HepG2 (cell line): ENCODE measurements around the gene SUPT4H1. TPM values are rescaled to one million over a fixed set of nuclear protein-coding genes. Genes with fewer than 3 reads are reported as not detected.

Experiments used
- ATAC-seq: fragments of 200-7000 bp; cut with Tn5 transposase; 3 replicates; pipeline ENCODE4 v1.9.1; 2020; ENCODE audit warnings: mild to moderate bottlenecking, moderate library complexity
- BruUV-seq: library from RNA; stranded (reverse); fragments of 400-500 nt; replicated peaks from 2 replicates; lab custom pipeline; 2021; lab: Mats Ljungman, UMichigan
- CTCF ChIA-PET: fragments of 300-600 bp; formaldehyde crosslinking; extraction: SDS; loops from one replicate; lab custom pipeline; 2021; ENCODE audit warnings: low total read pairs, inconsistent platforms, low intra/inter-chr PET ratio; lab: Yijun Ruan, JAX
- POLR2A ChIA-PET: fragments of 350-600 bp; sonication (Branson Sonifier 250); formaldehyde crosslinking; loops from one replicate; lab custom pipeline; 2020; ENCODE audit warnings: antibody characterized with exemption, inconsistent platforms; lab: Yijun Ruan, JAX
- DNase-seq: peaks from one replicate; pipeline ENCODE4 v3.0.0-alpha.2; 2015; ENCODE audit warnings: low spot score
- FAIRE-seq: peaks from 3 replicates; lab custom pipeline; 2011; peaks lifted over from hg19 to GRCh38; lab: Jason Lieb, UNC
- H2AFZ ChIP-seq: one replicate; pipeline ENCODE4 v1.6.1; 2011; ENCODE audit warnings: low read length, inconsistent platforms
- H3K27ac ChIP-seq: fragments of 300-600 bp; 3 replicates; pipeline ENCODE4 v1.8.0; 2011; ENCODE audit warnings: mixed run types, mild to moderate bottlenecking, mixed read lengths, low read length, inconsistent platforms; ENCODE audit not compliant: insufficient read depth; ENCODE audit errors: extremely low read length
- H3K27me3 ChIP-seq, 2 experiments: fragments of 200-600 bp in 1 of 2; 2 replicates in 1 of 2; 3 replicates in 1 of 2; pipeline versions ENCODE4 v1.6.0 to v1.8.0; 2011; ENCODE audit warnings: low read length in 2 of 2, mild to moderate bottlenecking in 2 of 2, moderate library complexity in 2 of 2, inconsistent platforms in 1 of 2; ENCODE audit not compliant: insufficient read depth in 2 of 2, control insufficient read depth in 1 of 2
- H3K36me3 ChIP-seq, 2 experiments: fragments of 200-600 bp in 1 of 2; replicated peaks in 1 of 2; 2 replicates in 1 of 2; 3 replicates in 1 of 2; pipeline versions ENCODE4 v1.5.1 to v1.8.0; 2011; ENCODE audit warnings: low read length in 2 of 2, inconsistent platforms in 1 of 2; ENCODE audit not compliant: insufficient read depth in 2 of 2, control insufficient read depth in 1 of 2
- H3K4me1 ChIP-seq: 2 replicates; pipeline ENCODE4 v1.5.1; 2012; ENCODE audit warnings: low read length, inconsistent platforms; ENCODE audit not compliant: insufficient read depth
- H3K4me2 ChIP-seq: 2 replicates; pipeline ENCODE4 v1.6.0; 2011; ENCODE audit warnings: low read depth, low read length, inconsistent platforms
- H3K4me3 ChIP-seq, 3 experiments: fragments of 200-600 bp in 1 of 3; sonication (generic), shearing (Covaris generic) in 1 of 3; replicated peaks in 1 of 3; 2 replicates each; pipeline ENCODE4 v1.5.1; 2011 to 2016; ENCODE audit warnings: low read length in 3 of 3, inconsistent platforms in 2 of 3, low read depth in 2 of 3, mild to moderate bottlenecking in 2 of 3, control low read depth in 1 of 3, mixed read lengths in 1 of 3; ENCODE audit not compliant: insufficient read depth in 1 of 3
- H3K79me2 ChIP-seq: one replicate; pipeline ENCODE4 v1.6.1; 2011; ENCODE audit warnings: low read length, inconsistent platforms; ENCODE audit not compliant: insufficient read depth
- H3K9ac ChIP-seq: 2 replicates; pipeline ENCODE4 v1.6.0; 2011; ENCODE audit warnings: mild to moderate bottlenecking, low read depth, low read length, inconsistent platforms; ENCODE audit not compliant: insufficient read depth
- H3K9me3 ChIP-seq: 2 replicates; pipeline ENCODE4 v1.5.1; 2012; ENCODE audit warnings: mild to moderate bottlenecking, low read length
- H4K20me1 ChIP-seq: 2 replicates; pipeline ENCODE4 v1.6.0; 2011; ENCODE audit warnings: inconsistent platforms, mild to moderate bottlenecking, low read length, moderate library complexity; ENCODE audit not compliant: insufficient read depth
- KDM2A ChIP-seq: sonication (generic); formaldehyde crosslinking; IDR thresholded peaks from 2 replicates; pipeline ENCODE4 v1.4.0; 2020; ENCODE audit warnings: low read depth, missing genetic modification reagents, borderline replicate concordance
- SRSF9 ChIP-seq: fragments of 200-400 bp; formaldehyde crosslinking; IDR thresholded peaks from 2 replicates; pipeline ENCODE4 v1.6.1; 2018; ENCODE audit warnings: borderline replicate concordance, mild to moderate bottlenecking, low read depth, low read length; ENCODE audit not compliant: insufficient read depth, poor library complexity, severe bottlenecking
- ZKSCAN1 ChIP-seq: fragments of 150-350 bp; IDR thresholded peaks from 2 replicates; pipeline ENCODE4 v1.6.1; 2014; ENCODE audit warnings: low read length
- ZNF224 ChIP-seq: sonication (generic); formaldehyde crosslinking; IDR thresholded peaks from 2 replicates; pipeline ENCODE4 v1.5.0; 2020; ENCODE audit warnings: mild to moderate bottlenecking, missing genetic modification reagents
- ZNF724P ChIP-seq: sonication (generic); formaldehyde crosslinking; IDR thresholded peaks from 2 replicates; pipeline ENCODE4 v1.8.0; 2022; ENCODE audit warnings: missing genetic modification reagents, borderline replicate concordance
- WGBS: methylation state at CpG from one replicate; pipeline ENCODE4 v1.1.6; 2017; ENCODE audit warnings: low lambda C conversion rate; 5-methylcytosine and 5-hydroxymethylcytosine counted together
- in situ Hi-C: cut with HindIII; loops from 2 replicates; pipeline ENCODE4 v1.10.0; 2017; ENCODE audit warnings: low pct_unique_long_range_greater_than_20kb; ENCODE audit not compliant: extremely low pct_ligation_motif_present
- intact Hi-C: fragments of 100-400 bp; cut with micrococcal nuclease; formaldehyde crosslinking; loops from one replicate; pipeline ENCODE4 v1.10.0; 2022; ENCODE audit not compliant: unreplicated experiment
- polyA plus RNA-seq, 8 experiments: library from polyadenylated mRNA; depleted of rRNA in 3 of 8; stranded (reverse) in 7 of 8; unstranded in 1 of 8; fragments of >200 nt; fragmentation: Illumina TruSeq in 4 of 8; extraction: Trizol in 4 of 8; gene quantifications; 2 replicates each; pipeline versions ENCODE4 v1.2.1 to v1.2.3, GENCODE V29; 2011 to 2016; ENCODE audit warnings: low read depth in 4 of 8, missing spikeins in 1 of 8, mixed read lengths in 1 of 8; ENCODE audit not compliant: insufficient read depth in 1 of 8
- total RNA-seq, 5 experiments: library from RNA; depleted of rRNA; stranded (reverse); fragments of >200 nt; fragmentation: Illumina TruSeq; extraction: Trizol; gene quantifications; 2 replicates each; pipeline ENCODE4 v1.2.3, GENCODE V29; 2016; ENCODE audit warnings: low read depth in 1 of 5
- TF ChIP-seq, protein P1 (sequence below): sonication (generic); formaldehyde crosslinking; IDR thresholded peaks from 2 replicates; pipeline ENCODE4 v1.8.0; 2023; ENCODE audit warnings: mild to moderate bottlenecking, missing genetic modification reagents
- TF ChIP-seq, protein P2 (sequence below): sonication (generic); formaldehyde crosslinking; IDR thresholded peaks from 2 replicates; pipeline ENCODE4 v1.8.1; 2022; ENCODE audit warnings: low read depth, mild to moderate bottlenecking, missing genetic modification reagents
- TF ChIP-seq, protein P3 (sequence below): sonication (generic); formaldehyde crosslinking; conservative IDR thresholded peaks from 2 replicates; pipeline ENCODE4 v1.4.0; 2020; ENCODE audit warnings: missing genetic modification reagents
- TF ChIP-seq, protein P4 (sequence below): sonication (generic); formaldehyde crosslinking; IDR thresholded peaks from 2 replicates; pipeline ENCODE4 v1.4.0; 2020; ENCODE audit warnings: missing genetic modification reagents; ENCODE audit errors: not compliant biosample characterization
- TF ChIP-seq, protein P5 (sequence below): sonication (generic); formaldehyde crosslinking; IDR thresholded peaks from 2 replicates; pipeline ENCODE4 v1.4.0; 2020; ENCODE audit warnings: missing genetic modification reagents

SUPT4H1 gene
- total and polyA plus RNA-seq, 2 of the 13 experiments (the other 11 are each of a cell fraction or from before 2014, with no cell fraction given), result 155 to 244 TPM

DNA sequence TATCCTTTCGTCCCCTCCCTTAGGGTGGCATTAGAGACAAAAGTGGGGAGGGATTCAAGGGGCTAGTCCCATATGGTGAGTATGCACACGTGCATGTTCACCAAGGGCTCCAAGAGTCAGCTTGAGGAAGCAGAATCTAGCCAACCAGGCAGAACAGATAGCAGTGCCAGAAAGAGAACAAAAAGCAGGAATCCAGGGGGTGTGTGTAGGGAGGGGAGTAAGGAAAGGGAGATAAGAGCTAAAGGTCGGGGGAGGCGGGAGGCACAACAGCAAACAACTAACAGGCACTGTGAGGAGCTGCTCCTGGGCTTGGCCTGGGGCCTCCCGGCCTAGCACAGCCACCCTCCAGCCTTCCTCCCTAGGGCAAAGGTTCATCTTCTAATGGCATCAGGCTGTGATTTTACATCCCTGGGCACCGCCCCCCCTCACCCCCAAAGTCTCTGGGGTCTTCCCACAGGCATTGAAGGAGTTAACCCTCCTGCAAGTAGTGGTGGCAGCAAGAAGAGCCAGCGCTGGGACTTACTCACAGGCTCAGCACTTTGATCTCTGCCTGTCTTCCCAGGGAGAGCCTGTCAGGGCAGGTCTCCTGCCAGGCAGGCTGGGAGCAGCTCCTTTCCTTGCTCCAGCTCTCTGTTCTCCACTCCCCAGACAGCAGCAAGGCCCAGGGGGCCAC, 12.4 kb upstream of the SUPT4H1 start:
- peak; percentile 84 for DNase-seq
- intact Hi-C loops, result loop anchor here (1.0 to 2.0 kb wide), 2 partner anchors 16 to 27 kb away; no protein-coding TSS in a partner anchor
- ATAC-seq, result peak; percentile 92
- Histone ChIP-seq H3K4me1 (peaks cover 94% of the 10 kb centered on the region), H3K4me3 (peak overlapping the region in 1 of 3 experiments; percentile 32; a peak in 2 of 6 replicates), H3K27me3 (no peaks in the 10 kb centered on the region), H3K79me2 (peaks cover 77% of the 10 kb centered on the region), H4K20me1 (no peaks in the 10 kb centered on the region), H3K9ac (peak overlapping the region; percentile 68), H2AFZ (no peak overlapping the region), H3K27ac (peak overlapping the region; percentile 89), H3K9me3 (no peaks in the 10 kb centered on the region), H3K36me3 (peaks cover 56 to 70% of the 10 kb centered on the region in 2 experiments), H3K4me2 (peak overlapping the region; percentile 70)
- 20% methylated on average over 7 of the region's 7 CpGs for WGBS
- ChIA-PET POLR2A (interaction anchor here (0.9 to 12.9 kb wide), 15 partner anchors 9 to 56 kb away, joined by 3 to 458 read pairs (median 11); partner anchors contain the start of genes RNF43 and SUPT4H1), CTCF (interaction anchor here (1.2 kb wide), 1 partner anchor 10 kb away, joined by 3 read pairs; no protein-coding TSS in a partner anchor)
- peak; percentile 89 for FAIRE-seq
- in situ Hi-C loops, result loop anchor here (5.0 kb wide), 1 partner anchor 53 kb away; the partner anchor contains the start of gene RNF43
- BruUV-seq, result TSS peak; percentile 66
- TF ChIP-seq, protein P1, sequence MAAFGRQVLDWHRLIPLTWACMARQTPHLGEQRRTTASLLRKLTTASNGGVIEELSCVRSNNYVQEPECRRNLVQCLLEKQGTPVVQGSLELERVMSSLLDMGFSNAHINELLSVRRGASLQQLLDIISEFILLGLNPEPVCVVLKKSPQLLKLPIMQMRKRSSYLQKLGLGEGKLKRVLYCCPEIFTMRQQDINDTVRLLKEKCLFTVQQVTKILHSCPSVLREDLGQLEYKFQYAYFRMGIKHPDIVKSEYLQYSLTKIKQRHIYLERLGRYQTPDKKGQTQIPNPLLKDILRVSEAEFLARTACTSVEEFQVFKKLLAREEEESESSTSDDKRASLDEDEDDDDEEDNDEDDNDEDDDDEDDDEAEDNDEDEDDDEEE, result no peak
- TF ChIP-seq ZNF724P (CRISPR knock-in tag), result no peak
- no peak for TF ChIP-seq ZKSCAN1
- TF ChIP-seq SRSF9, result no peak
- TF ChIP-seq, protein P2, sequence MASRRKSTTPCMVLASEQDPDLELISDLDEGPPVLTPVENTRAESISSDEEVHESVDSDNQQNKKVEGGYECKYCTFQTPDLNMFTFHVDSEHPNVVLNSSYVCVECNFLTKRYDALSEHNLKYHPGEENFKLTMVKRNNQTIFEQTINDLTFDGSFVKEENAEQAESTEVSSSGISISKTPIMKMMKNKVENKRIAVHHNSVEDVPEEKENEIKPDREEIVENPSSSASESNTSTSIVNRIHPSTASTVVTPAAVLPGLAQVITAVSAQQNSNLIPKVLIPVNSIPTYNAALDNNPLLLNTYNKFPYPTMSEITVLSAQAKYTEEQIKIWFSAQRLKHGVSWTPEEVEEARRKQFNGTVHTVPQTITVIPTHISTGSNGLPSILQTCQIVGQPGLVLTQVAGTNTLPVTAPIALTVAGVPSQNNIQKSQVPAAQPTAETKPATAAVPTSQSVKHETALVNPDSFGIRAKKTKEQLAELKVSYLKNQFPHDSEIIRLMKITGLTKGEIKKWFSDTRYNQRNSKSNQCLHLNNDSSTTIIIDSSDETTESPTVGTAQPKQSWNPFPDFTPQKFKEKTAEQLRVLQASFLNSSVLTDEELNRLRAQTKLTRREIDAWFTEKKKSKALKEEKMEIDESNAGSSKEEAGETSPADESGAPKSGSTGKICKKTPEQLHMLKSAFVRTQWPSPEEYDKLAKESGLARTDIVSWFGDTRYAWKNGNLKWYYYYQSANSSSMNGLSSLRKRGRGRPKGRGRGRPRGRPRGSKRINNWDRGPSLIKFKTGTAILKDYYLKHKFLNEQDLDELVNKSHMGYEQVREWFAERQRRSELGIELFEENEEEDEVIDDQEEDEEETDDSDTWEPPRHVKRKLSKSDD (CRISPR knock-in tag), result no peak
- TF ChIP-seq, protein P3, sequence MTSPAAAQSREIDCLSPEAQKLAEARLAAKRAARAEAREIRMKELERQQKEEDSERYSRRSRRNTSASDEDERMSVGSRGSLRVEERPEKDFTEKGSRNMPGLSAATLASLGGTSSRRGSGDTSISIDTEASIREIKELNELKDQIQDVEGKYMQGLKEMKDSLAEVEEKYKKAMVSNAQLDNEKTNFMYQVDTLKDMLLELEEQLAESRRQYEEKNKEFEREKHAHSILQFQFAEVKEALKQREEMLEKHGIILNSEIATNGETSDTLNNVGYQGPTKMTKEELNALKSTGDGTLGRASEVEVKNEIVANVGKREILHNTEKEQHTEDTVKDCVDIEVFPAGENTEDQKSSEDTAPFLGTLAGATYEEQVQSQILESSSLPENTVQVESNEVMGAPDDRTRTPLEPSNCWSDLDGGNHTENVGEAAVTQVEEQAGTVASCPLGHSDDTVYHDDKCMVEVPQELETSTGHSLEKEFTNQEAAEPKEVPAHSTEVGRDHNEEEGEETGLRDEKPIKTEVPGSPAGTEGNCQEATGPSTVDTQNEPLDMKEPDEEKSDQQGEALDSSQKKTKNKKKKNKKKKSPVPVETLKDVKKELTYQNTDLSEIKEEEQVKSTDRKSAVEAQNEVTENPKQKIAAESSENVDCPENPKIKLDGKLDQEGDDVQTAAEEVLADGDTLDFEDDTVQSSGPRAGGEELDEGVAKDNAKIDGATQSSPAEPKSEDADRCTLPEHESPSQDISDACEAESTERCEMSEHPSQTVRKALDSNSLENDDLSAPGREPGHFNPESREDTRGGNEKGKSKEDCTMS, result no peak
- TF ChIP-seq KDM2A (CRISPR knock-in tag), result peak; percentile 59; the same call in 1 of the 2 replicates
- TF ChIP-seq, protein P4, sequence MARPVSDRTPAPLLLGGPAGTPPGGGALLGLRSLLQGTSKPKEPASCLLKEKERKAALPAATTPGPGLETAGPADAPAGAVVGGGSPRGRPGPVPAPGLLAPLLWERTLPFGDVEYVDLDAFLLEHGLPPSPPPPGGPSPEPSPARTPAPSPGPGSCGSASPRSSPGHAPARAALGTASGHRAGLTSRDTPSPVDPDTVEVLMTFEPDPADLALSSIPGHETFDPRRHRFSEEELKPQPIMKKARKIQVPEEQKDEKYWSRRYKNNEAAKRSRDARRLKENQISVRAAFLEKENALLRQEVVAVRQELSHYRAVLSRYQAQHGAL (CRISPR knock-in tag), result no peak
- peak; percentile 39; the same call in 1 of the 2 replicates for TF ChIP-seq ZNF224 (CRISPR knock-in tag)
- TF ChIP-seq, protein P5, sequence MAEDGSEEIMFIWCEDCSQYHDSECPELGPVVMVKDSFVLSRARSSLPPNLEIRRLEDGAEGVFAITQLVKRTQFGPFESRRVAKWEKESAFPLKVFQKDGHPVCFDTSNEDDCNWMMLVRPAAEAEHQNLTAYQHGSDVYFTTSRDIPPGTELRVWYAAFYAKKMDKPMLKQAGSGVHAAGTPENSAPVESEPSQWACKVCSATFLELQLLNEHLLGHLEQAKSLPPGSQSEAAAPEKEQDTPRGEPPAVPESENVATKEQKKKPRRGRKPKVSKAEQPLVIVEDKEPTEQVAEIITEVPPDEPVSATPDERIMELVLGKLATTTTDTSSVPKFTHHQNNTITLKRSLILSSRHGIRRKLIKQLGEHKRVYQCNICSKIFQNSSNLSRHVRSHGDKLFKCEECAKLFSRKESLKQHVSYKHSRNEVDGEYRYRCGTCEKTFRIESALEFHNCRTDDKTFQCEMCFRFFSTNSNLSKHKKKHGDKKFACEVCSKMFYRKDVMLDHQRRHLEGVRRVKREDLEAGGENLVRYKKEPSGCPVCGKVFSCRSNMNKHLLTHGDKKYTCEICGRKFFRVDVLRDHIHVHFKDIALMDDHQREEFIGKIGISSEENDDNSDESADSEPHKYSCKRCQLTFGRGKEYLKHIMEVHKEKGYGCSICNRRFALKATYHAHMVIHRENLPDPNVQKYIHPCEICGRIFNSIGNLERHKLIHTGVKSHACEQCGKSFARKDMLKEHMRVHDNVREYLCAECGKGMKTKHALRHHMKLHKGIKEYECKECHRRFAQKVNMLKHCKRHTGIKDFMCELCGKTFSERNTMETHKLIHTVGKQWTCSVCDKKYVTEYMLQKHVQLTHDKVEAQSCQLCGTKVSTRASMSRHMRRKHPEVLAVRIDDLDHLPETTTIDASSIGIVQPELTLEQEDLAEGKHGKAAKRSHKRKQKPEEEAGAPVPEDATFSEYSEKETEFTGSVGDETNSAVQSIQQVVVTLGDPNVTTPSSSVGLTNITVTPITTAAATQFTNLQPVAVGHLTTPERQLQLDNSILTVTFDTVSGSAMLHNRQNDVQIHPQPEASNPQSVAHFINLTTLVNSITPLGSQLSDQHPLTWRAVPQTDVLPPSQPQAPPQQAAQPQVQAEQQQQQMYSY (CRISPR knock-in tag), result no peak
